Measurements from ENCODE around the gene RNF187.

RNF187 gene

GRCh38 chr1:228530951-228531731 lies 44.0 kb downstream of the RNF187 start:
- Mint-ChIP-seq H3K4me3 (no peak overlapping the region), H3K27me3 (peaks cover 33% of the 10 kb centered on the region)

GRCh38 chr1:228538831-228539230 lies 51.6 kb downstream of the RNF187 start:
- no peaks in the 10 kb centered on the region for H3K4me1 Mint-ChIP-seq
- peaks cover 10% of the 10 kb centered on the region for H3K27me3 Mint-ChIP-seq
- H3K27ac Mint-ChIP-seq = no peak overlapping the region
- no peak overlapping the region for H3K4me3 Mint-ChIP-seq
- ATAC-seq = no peak
- H3K9me3 Mint-ChIP-seq = peaks cover 12% of the 10 kb centered on the region
- no peaks in the 10 kb centered on the region for H3K36me3 Mint-ChIP-seq (ENCODE audit: low read depth)
- no peak for DNase-seq

More at GRCh38 chr1:228530951-228531731, 44.0 kb downstream of the RNF187 start:
- ATAC-seq (no peak), DNase-seq (no peak)
- no peaks in the 10 kb centered on the region for H3K4me1 Mint-ChIP-seq
- no peak overlapping the region for H3K27ac Mint-ChIP-seq
- peaks cover 3% of the 10 kb centered on the region for H3K9me3 Mint-ChIP-seq
- H3K36me3 Mint-ChIP-seq (ENCODE audit: low read depth) = no peaks in the 10 kb centered on the region

- peaks cover 12% of the 10 kb centered on the region for H3K9me3 Mint-ChIP-seq
These were observed 53.2 kb downstream of the RNF187 start for GRCh38 chr1:228540161-228540917.

GRCh38 chr1:228541725-228542124 lies 54.5 kb downstream of the RNF187 start:
- no peak overlapping the region for H3K4me3 Mint-ChIP-seq
- no peak overlapping the region for H3K27ac Mint-ChIP-seq
- no peaks in the 10 kb centered on the region for H3K36me3 Mint-ChIP-seq (ENCODE audit: low read depth)
- no peaks in the 10 kb centered on the region for H3K4me1 Mint-ChIP-seq
- DNase-seq (no peak), ATAC-seq (no peak)
- peaks cover 3% of the 10 kb centered on the region for H3K9me3 Mint-ChIP-seq
- peaks cover 9% of the 10 kb centered on the region for H3K27me3 Mint-ChIP-seq

More at GRCh38 chr1:228540161-228540917, 53.2 kb downstream of the RNF187 start:
- H3K27me3 Mint-ChIP-seq = peaks cover 16% of the 10 kb centered on the region
- no peak overlapping the region for H3K27ac Mint-ChIP-seq
- ATAC-seq = no peak
- no peak overlapping the region for H3K4me3 Mint-ChIP-seq
- H3K36me3 Mint-ChIP-seq (ENCODE audit: low read depth) = no peaks in the 10 kb centered on the region
- no peaks in the 10 kb centered on the region for H3K4me1 Mint-ChIP-seq
- no peak for DNase-seq

- H3K9me3 Mint-ChIP-seq = no peaks in the 10 kb centered on the region
- ATAC-seq = no peak
- no peaks in the 10 kb centered on the region for H3K4me1 Mint-ChIP-seq
- no peaks in the 10 kb centered on the region for H3K36me3 Mint-ChIP-seq (ENCODE audit: low read depth)
- H3K27ac Mint-ChIP-seq = no peak overlapping the region
- no peak overlapping the region for H3K4me3 Mint-ChIP-seq
- DNase-seq = no peak
- peaks cover 6% of the 10 kb centered on the region for H3K27me3 Mint-ChIP-seq
These were observed 55.2 kb downstream of the RNF187 start for GRCh38 chr1:228542376-228542775.

GRCh38 chr1:228542981-228543380 lies 55.8 kb downstream of the RNF187 start:
- Mint-ChIP-seq H3K27me3 (peaks cover 6% of the 10 kb centered on the region), H3K27ac (no peak overlapping the region), H3K36me3 (ENCODE audit: low read depth) (no peaks in the 10 kb centered on the region), H3K4me3 (no peak overlapping the region), H3K4me1 (no peaks in the 10 kb centered on the region), H3K9me3 (no peaks in the 10 kb centered on the region)
- no peak for DNase-seq
- ATAC-seq = no peak

GRCh38 chr1:228543396-228543795 lies 56.2 kb downstream of the RNF187 start:
- Mint-ChIP-seq H3K27me3 (peaks cover 6% of the 10 kb centered on the region), H3K4me1 (no peaks in the 10 kb centered on the region), H3K27ac (no peak overlapping the region), H3K4me3 (no peak overlapping the region), H3K9me3 (no peaks in the 10 kb centered on the region), H3K36me3 (ENCODE audit: low read depth) (no peaks in the 10 kb centered on the region)
- DNase-seq (no peak), ATAC-seq (no peak)

- H3K4me1 Mint-ChIP-seq = no peaks in the 10 kb centered on the region
- no peak overlapping the region for H3K27ac Mint-ChIP-seq
- no peak overlapping the region for H3K4me3 Mint-ChIP-seq
- H3K36me3 Mint-ChIP-seq (ENCODE audit: low read depth) = no peaks in the 10 kb centered on the region
- no peaks in the 10 kb centered on the region for H3K9me3 Mint-ChIP-seq
- DNase-seq (no peak), ATAC-seq (no peak)
- peaks cover 6% of the 10 kb centered on the region for H3K27me3 Mint-ChIP-seq
These were observed 57.1 kb downstream of the RNF187 start for GRCh38 chr1:228544021-228544850.

GRCh38 chr1:228544921-228545591 lies 57.9 kb downstream of the RNF187 start:
- Mint-ChIP-seq H3K36me3 (ENCODE audit: low read depth) (no peaks in the 10 kb centered on the region), H3K4me3 (no peak overlapping the region), H3K4me1 (no peaks in the 10 kb centered on the region), H3K27me3 (peaks cover 6% of the 10 kb centered on the region), H3K9me3 (no peaks in the 10 kb centered on the region), H3K27ac (no peak overlapping the region)
- ATAC-seq (no peak), DNase-seq (no peak)
